Urothelium cell line (cell line): ENCODE results near the gene GJC2.
"Not testable (repeated sequence)": the region's sequence is repeated elsewhere in the genome, so short reads cannot be mapped to it uniquely, and the experiment has no call there.

Experiments used
- DNase-seq: peaks from one replicate; pipeline ENCODE4 v3.0.0; 2011; ENCODE audit warnings: low spot score, mixed read lengths
- FAIRE-seq: peaks from 2 replicates; lab custom pipeline; 2011; peaks lifted over from hg19 to GRCh38; lab: Jason Lieb, UNC

Gene GJC2

DNA sequence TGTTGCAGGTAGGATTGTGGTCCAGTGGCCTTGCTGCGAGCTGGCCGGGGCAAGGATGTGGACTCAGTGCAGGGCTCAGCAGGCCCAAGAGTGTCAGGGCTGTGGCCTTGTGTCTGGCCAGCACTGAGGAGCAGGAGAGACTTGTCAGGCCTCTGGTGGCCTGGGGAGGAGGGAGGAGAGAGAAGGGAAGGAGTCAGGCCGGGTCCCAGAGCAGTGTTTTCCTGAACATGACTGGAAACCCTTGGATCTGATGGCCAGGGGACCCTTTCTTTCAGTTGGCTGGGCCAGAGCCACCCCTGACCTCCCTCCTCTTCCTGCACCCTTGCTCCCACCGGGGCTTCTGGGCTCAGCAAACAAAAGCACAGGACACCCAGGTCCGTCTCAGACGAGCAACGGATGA is 20.9 kb downstream of the GJC2 start:
- DNase-seq (no peak), FAIRE-seq (no peak)

- FAIRE-seq (no peak), DNase-seq (no peak)
Measured at GRCh38 chr1:228171221-228171891, 21.6 kb downstream of the GJC2 start.

DNA sequence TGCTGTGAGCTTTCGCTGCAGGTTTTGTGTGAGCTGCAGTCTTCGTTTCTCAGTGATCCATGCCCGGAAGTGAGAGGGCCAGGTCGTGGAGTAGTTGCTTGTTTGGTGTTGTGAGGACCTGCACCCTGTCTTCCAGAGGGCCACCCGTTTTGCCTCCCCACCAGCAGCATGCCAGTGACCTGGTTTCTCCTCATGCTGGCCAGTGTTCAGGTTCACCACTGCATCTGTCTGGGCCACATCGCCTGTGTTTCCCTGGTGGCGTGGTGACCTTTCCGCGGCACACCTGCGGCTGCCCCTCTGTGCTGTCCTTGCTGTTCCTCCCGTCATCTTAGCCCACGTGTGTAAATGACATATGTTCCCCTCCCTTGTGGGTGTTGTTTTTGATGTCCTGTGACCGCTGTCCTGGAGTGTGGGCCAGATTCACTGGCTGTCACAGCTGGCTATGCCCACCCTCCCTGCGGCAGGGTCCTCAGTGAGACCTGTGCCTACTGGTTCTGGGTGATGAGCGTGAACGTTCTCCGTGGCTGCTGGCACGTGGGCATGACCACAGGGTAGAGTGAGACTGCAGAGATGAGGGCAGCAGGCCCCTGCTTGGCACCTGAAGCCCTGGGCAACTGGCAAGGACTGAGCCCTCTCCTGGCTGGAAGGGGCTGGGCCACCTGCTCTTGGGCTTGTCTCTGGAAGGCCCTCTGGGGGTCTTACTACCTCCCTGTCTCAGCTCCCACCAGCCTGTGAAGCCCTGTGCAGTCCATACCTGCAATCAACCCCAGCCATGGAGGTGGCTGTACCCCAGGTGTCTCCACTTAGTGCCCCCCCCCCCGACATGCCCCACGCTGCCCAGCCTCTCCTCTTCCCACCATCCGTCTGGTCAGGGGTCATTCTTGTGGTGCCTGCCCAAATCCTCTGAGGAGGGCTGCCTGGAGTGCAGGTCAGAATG is 23.1 kb downstream of the GJC2 start:
- DNase-seq: no peak
- FAIRE-seq: peak; percentile 27

- not testable (repeated sequence) for DNase-seq, FAIRE-seq
Measured at GRCh38 chr1:228173528-228174481, 24.1 kb downstream of the GJC2 start.

GRCh38 chr1:228174482-228175315 is 25.0 kb downstream of the GJC2 start:
- DNase-seq (peak; percentile 36), FAIRE-seq (no peak)

DNA sequence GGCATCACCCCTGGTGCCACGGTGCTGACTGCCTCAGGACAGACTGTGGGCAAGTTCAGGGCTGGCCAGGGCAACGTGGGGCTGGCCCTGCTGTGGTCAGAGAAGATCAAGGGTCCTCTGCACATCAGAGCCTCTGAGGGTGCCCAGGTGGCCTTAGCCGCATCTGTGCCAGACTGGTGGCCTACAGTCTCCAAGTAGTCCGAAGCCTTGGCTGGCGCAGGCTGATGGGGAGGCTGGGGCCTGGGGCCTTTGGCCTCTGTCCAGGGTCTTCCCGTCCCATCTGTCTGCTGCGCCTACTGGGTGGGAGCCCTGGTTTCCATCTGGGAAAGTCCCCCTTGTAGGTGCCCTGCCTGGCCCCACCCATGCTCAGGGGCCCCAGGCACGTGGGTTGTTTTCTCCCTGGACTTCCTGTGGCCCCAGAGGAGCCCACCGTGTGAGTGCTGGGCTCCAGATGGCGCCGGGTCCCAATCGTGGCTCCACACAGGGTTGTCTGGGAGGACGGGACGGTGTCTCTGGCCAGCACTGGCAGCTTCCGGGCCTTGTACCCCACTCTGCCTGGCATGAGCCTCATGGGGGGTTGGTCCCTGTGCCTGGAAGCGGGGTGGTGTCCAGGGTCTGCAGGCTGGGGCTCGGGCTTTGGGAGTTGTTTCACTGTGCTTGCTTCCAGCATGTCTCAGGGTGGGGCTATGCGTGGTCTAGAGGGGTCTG is 25.7 kb downstream of the GJC2 start:
- no peak for DNase-seq
- no peak for FAIRE-seq

DNA sequence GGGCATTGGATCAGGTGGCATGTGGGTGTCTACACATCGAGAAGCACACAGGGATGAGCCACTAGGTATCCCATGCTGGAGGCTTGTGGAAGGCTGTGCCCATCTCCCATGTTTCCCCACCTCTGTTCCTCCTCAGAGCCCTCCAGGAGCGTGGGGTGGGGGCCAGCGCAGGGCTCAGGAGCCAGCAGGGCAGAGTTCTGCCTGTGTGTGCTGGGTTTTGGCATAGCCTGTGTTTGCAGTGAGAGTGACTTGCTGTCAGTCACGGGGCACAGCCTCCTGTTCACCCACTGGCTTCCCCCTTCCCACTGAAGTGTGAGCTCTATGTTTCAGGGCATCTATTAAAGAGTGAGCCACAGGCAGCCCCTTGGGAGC is 26.3 kb downstream of the GJC2 start:
- DNase-seq (no peak), FAIRE-seq (no peak)

GRCh38 chr1:228176461-228177182 is 26.9 kb downstream of the GJC2 start:
- DNase-seq (no peak), FAIRE-seq (no peak)

GRCh38 chr1:228177183-228177475 is 27.4 kb downstream of the GJC2 start:
- FAIRE-seq (no peak), DNase-seq (no peak)

GRCh38 chr1:228177721-228178710 is 28.3 kb downstream of the GJC2 start:
- DNase-seq (no peak), FAIRE-seq (no peak)

GRCh38 chr1:228178737-228179684 is 29.3 kb downstream of the GJC2 start:
- FAIRE-seq: no peak
- DNase-seq: no peak

GRCh38 chr1:228180271-228180958 is 30.7 kb downstream of the GJC2 start:
- DNase-seq (no peak), FAIRE-seq (no peak)

- no peak for DNase-seq
- FAIRE-seq: no peak
Measured at GRCh38 chr1:228180959-228181644, 31.4 kb downstream of the GJC2 start.

GRCh38 chr1:228181645-228182034 is 31.9 kb downstream of the GJC2 start:
- FAIRE-seq: no peak
- DNase-seq: no peak

DNA sequence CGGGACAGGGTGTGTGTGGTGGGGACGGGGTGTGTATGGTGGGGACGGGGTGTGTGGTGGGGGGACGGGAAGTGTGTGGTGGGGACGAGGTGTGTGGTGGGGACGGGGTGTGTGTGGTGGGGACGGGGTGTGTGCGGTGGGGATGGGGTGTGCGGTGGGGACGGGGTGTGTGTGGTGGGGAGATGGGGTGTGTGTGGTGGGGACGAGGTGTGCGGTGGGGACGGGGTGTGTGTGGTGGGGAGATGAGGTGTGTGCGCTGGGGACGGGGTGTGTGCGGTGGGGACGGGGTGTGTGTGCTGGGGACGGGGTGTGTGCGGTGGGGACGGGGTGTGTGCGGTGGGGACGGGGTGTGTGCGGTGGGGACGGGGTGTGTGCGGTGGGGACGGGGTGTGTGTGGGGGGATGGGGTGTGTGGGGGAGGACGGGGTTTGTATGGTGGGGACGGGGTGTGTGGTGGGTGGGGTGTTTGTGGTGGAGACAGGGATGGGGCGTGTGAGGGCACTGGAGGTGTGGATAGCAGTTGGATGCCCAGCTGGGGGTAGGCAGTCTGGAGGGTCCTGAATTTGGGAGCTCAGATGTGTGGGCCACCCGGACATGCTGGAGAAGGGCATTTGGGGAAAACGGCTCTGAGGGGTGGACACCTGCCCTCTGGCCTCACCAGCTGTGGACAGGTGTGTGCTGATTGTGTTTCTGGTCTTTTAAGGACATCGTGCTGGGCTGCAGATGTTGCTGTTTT is 32.7 kb downstream of the GJC2 start:
- no peak for FAIRE-seq
- DNase-seq: no peak
